A673 (cell line): ENCODE measurements around the gene CPED1. TPM values are rescaled to one million over a fixed set of nuclear protein-coding genes. Genes with fewer than 3 reads are reported as not detected.
"Not testable (repeated sequence)": the region's sequence is repeated elsewhere in the genome, so short reads cannot be mapped to it uniquely, and the experiment has no call there.

Experiments
- BruUV-seq: library from RNA; stranded (reverse); fragments of 400-500 nt; replicated peaks from 2 replicates; lab custom pipeline; 2021; lab: Mats Ljungman, UMichigan
- CTCF ChIA-PET: fragments of 300-600 bp; sonication (Branson Sonifier 250); formaldehyde crosslinking; loops from one replicate; lab custom pipeline; 2022; ENCODE audit warnings: antibody characterized with exemption; lab: Charles Lee
- POLR2A ChIA-PET: fragments of 300-600 bp; sonication (Branson Sonifier 250); formaldehyde crosslinking; loops from one replicate; lab custom pipeline; 2022; ENCODE audit warnings: antibody characterized with exemption; ENCODE audit not compliant: low non-redundant PET; lab: Charles Lee
- DNase-seq: peaks from one replicate; pipeline ENCODE4 v3.0.0-alpha.2; 2015; ENCODE audit warnings: low spot score
- H3K27ac ChIP-seq: fragments of 200-600 bp; sonication (generic); 2 replicates; pipeline ENCODE4 v1.5.1; 2016; ENCODE audit warnings: mixed run types, low read depth, mild to moderate bottlenecking, mixed read lengths, antibody characterized with exemption, low read length; ENCODE audit not compliant: poor library complexity, severe bottlenecking
- H3K27me3 ChIP-seq: fragments of 200-600 bp; sonication (generic); replicated peaks from 2 replicates; pipeline ENCODE4 v1.6.1; 2017; ENCODE audit warnings: mixed run types, low read depth, mild to moderate bottlenecking, mixed read lengths, antibody characterized with exemption, low read length; ENCODE audit not compliant: insufficient read depth, poor library complexity
- H3K36me3 ChIP-seq: fragments of 200-600 bp; sonication (generic); 2 replicates; pipeline ENCODE4 v1.6.1; 2016; ENCODE audit warnings: mixed run types, mild to moderate bottlenecking, mixed read lengths, antibody characterized with exemption, low read length; ENCODE audit not compliant: insufficient read depth, poor library complexity, severe bottlenecking
- H3K4me1 ChIP-seq: fragments of 200-600 bp; sonication (generic); 2 replicates; pipeline ENCODE4 v1.6.1; 2017; ENCODE audit warnings: mixed run types, mild to moderate bottlenecking, mixed read lengths, antibody characterized with exemption, low read length; ENCODE audit not compliant: insufficient read depth, poor library complexity, severe bottlenecking
- H3K4me3 ChIP-seq: fragments of 200-600 bp; sonication (generic); 2 replicates; pipeline ENCODE4 v1.5.1; 2016; ENCODE audit warnings: low read depth, mixed run types, mild to moderate bottlenecking, mixed read lengths, low read length; ENCODE audit not compliant: poor library complexity, severe bottlenecking
- H3K9me3 ChIP-seq: fragments of 200-600 bp; sonication (generic); 2 replicates; pipeline ENCODE4 v1.6.1; 2016; ENCODE audit warnings: mixed run types, low read depth, mild to moderate bottlenecking, mixed read lengths, antibody characterized with exemption, low read length; ENCODE audit not compliant: poor library complexity, severe bottlenecking
- CTCF ChIP-seq: fragments of 300-800, 200-600 bp; sonication (generic); conservative IDR thresholded peaks from 2 replicates; pipeline ENCODE4 v1.5.1; 2017; ENCODE audit warnings: low read depth, mild to moderate bottlenecking, antibody characterized with exemption, low read length, moderate library complexity, mixed read lengths
- EZH2 ChIP-seq: fragments of 200-600 bp; sonication (generic); IDR thresholded peaks from 2 replicates; pipeline ENCODE4 v1.6.1; 2017; ENCODE audit warnings: borderline replicate concordance, low read depth, mild to moderate bottlenecking, mixed read lengths, antibody characterized with exemption, low read length; ENCODE audit not compliant: poor library complexity, severe bottlenecking
- intact Hi-C: fragments of 100-400 bp; cut with micrococcal nuclease; formaldehyde crosslinking; loops from one replicate; pipeline ENCODE4 v1.10.0; 2022; ENCODE audit not compliant: unreplicated experiment
- total RNA-seq: library from RNA; stranded (reverse); gene quantifications from 2 replicates; pipeline ENCODE4 v1.2.3, GENCODE V29; 2021

CPED1 gene
- total RNA-seq, 1 experiment from 2014 or later: 0.15 TPM

- DNase-seq: no peak
Observed at GRCh38 chr7:120981888-120982615, 6.5 kb upstream of the CPED1 start.

GRCh38 chr7:120983592-120983991 lies 4.9 kb upstream of the CPED1 start:
- DNase-seq, CTCF ChIA-PET, H3K27me3 ChIP-seq, POLR2A ChIA-PET, H3K9me3 ChIP-seq, H3K27ac ChIP-seq, H3K4me1 ChIP-seq, H3K36me3 ChIP-seq, BruUV-seq, H3K4me3 ChIP-seq: not testable (repeated sequence)
- intact Hi-C loops: loop anchor here (10.0 kb wide), 1 partner anchor 351 kb away; no protein-coding TSS in a partner anchor

More at GRCh38 chr7:120981888-120982615, 6.5 kb upstream of the CPED1 start:
- ChIA-PET POLR2A (no interaction called here), CTCF (no interaction called here)
- BruUV-seq: no TSS peak
- H3K9me3 ChIP-seq: no peaks in the 10 kb centered on the region
- TF ChIP-seq CTCF (no peak), EZH2 (no peak)
- no peaks in the 10 kb centered on the region for H3K4me1 ChIP-seq
- intact Hi-C loops: loop anchor here (10.0 kb wide), 1 partner anchor 353 kb away; no protein-coding TSS in a partner anchor
- no peaks in the 10 kb centered on the region for H3K36me3 ChIP-seq
- H3K4me3 ChIP-seq: no peak overlapping the region
- H3K27me3 ChIP-seq: no peaks in the 10 kb centered on the region
- H3K27ac ChIP-seq: no peak overlapping the region

- Histone ChIP-seq H3K36me3 (no peaks in the 10 kb centered on the region), H3K27ac (no peak overlapping the region), H3K4me3 (no peak overlapping the region), H3K9me3 (no peaks in the 10 kb centered on the region), H3K27me3 (no peaks in the 10 kb centered on the region), H3K4me1 (peaks cover 4% of the 10 kb centered on the region)
- POLR2A ChIA-PET: interaction anchor here (0.7 kb wide), 1 partner anchor 34 kb away, joined by 5 read pairs; the partner anchor contains the start of gene ING3
- DNase-seq: no peak
- TF ChIP-seq CTCF: no peak
- no peak for TF ChIP-seq EZH2
- intact Hi-C loops: loop anchor here (10.0 kb wide), 1 partner anchor 350 kb away; no protein-coding TSS in a partner anchor
- CTCF ChIA-PET: no interaction called here
- BruUV-seq: no TSS peak
Observed at GRCh38 chr7:120984406-120984805, 4.1 kb upstream of the CPED1 start.
